ENCODE data around the gene GAST.

Gene GAST

DNA sequence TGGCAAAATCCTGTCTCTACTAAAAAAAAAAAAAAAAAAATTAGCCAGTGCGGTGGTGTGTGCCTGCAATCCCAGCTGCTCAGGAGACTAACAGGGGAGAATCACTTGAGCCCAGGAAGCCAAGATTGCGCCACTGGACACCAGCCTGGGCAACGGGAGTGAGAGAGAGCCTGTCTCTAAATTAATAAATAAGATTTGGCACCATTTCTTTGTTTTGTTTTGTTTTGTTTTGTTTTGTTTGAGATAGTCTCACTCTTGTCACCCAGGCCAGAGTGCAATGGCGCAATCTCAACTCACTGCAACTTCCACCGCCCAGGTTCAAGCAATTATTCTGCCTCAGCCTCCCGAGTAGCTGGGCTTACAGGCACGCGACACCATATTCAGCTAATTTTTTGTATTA is 9.4 kb upstream of the GAST start:
- TF ChIP-seq, protein P1, sequence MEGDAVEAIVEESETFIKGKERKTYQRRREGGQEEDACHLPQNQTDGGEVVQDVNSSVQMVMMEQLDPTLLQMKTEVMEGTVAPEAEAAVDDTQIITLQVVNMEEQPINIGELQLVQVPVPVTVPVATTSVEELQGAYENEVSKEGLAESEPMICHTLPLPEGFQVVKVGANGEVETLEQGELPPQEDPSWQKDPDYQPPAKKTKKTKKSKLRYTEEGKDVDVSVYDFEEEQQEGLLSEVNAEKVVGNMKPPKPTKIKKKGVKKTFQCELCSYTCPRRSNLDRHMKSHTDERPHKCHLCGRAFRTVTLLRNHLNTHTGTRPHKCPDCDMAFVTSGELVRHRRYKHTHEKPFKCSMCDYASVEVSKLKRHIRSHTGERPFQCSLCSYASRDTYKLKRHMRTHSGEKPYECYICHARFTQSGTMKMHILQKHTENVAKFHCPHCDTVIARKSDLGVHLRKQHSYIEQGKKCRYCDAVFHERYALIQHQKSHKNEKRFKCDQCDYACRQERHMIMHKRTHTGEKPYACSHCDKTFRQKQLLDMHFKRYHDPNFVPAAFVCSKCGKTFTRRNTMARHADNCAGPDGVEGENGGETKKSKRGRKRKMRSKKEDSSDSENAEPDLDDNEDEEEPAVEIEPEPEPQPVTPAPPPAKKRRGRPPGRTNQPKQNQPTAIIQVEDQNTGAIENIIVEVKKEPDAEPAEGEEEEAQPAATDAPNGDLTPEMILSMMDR (IDR thresholded peaks at IDR 0.05; ENCODE audit: low read depth, low read length, missing control alignments): no peak
- H3K4me3 ChIP-seq (replicated peaks; ENCODE audit: low read depth, low read length): no peak overlapping the region
- DNase-seq (ENCODE audit: extremely low read depth, low read depth): no peak

DNA sequence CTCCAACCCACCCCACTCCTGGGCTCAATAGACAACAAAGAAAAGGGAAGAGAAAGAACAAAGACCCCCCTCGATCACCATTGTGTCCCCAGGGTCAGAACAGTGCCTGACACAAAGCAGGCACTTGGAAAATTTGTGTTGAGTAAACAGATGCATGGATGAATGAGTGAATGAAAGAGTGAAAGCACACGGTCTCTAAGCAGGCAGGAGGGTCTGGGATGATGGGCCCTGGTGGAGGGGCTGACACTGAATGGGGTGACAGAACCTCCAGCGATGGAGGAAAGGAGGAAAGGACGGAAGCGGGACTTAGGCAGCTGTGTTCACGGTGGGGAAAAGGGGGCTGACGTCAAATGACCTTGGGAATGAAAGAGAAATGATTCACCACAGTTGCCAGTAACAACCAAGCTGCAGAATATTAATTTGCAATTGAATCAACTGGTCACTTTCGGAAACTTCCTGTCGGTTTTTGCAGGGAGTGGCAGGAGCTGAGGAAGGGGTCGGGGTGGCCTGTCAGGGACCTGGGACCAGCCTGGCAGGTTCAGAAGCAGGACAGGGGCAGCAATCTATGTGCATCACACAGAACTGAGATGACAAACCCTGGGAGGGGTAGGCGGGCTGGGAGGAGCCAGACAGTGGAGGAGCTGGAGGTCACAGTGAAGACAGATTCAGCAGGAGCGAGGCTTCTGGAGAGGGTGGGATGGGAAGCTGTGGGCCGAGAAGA is 6.7 kb upstream of the GAST start:
- no peak for DNase-seq (ENCODE audit: extremely low read depth, low read depth)
- no peak overlapping the region for H3K4me3 ChIP-seq (replicated peaks; ENCODE audit: low read depth, low read length)

GRCh38 chr17:41707803-41708669 is 4.1 kb upstream of the GAST start:
- TF ChIP-seq, protein P1 (IDR thresholded peaks at IDR 0.05; ENCODE audit: low read depth, low read length, missing control alignments): no peak
- no peak overlapping the region for H3K4me3 ChIP-seq (replicated peaks; ENCODE audit: low read depth, low read length)
- DNase-seq (ENCODE audit: extremely low read depth, low read depth): no peak

More for the DNA sequence above, 6.7 kb upstream of the GAST start:
- TF ChIP-seq, protein P1 (IDR thresholded peaks at IDR 0.05; ENCODE audit: low read depth, low read length, missing control alignments): no peak

GRCh38 chr17:41710472-41711090 is 1.6 kb upstream of the GAST start:
- no peak for DNase-seq (ENCODE audit: extremely low read depth, low read depth)
- TF ChIP-seq, protein P1 (IDR thresholded peaks at IDR 0.05; ENCODE audit: low read depth, low read length, missing control alignments): no peak
- H3K4me3 ChIP-seq (replicated peaks; ENCODE audit: low read depth, low read length): no peak overlapping the region

GRCh38 chr17:41717408-41718286 is 5.5 kb downstream of the GAST start:
- DNase-seq (ENCODE audit: extremely low read depth, low read depth): no peak
- TF ChIP-seq, protein P1 (IDR thresholded peaks at IDR 0.05; ENCODE audit: low read depth, low read length, missing control alignments): no peak
- H3K4me3 ChIP-seq (replicated peaks; ENCODE audit: low read depth, low read length): no peak overlapping the region

- TF ChIP-seq, protein P1 (IDR thresholded peaks at IDR 0.05; ENCODE audit: low read depth, low read length, missing control alignments): no peak
- no peak overlapping the region for H3K4me3 ChIP-seq (replicated peaks; ENCODE audit: low read depth, low read length)
- no peak for DNase-seq (ENCODE audit: extremely low read depth, low read depth)
Measured at GRCh38 chr17:41718287-41718645, 6.1 kb downstream of the GAST start.
